GM19372 (cell line): ENCODE data around the gene TXNRD1.
"Not testable (repeated sequence)": the region's sequence is repeated elsewhere in the genome, so short reads cannot be mapped to it uniquely, and the experiment has no call there.

Experiments used
- ATAC-seq: cut with Tn5 transposase; IDR thresholded peaks from one replicate; pipeline ENCODE4 v1.9.1; 2021; ENCODE audit warnings: mild to moderate bottlenecking, low read depth, moderate library complexity; ENCODE audit not compliant: unreplicated experiment

TXNRD1 gene

GRCh38 chr12:104317538-104318210 is 102.1 kb downstream of the TXNRD1 start:
- ATAC-seq: no peak

- ATAC-seq: no peak
These were observed 103.4 kb downstream of the TXNRD1 start for GRCh38 chr12:104319028-104319427.

- no peak for ATAC-seq
These were observed 104.5 kb downstream of the TXNRD1 start for GRCh38 chr12:104319918-104320626.

GRCh38 chr12:104320627-104321024 is 105.0 kb downstream of the TXNRD1 start:
- no peak for ATAC-seq

- no peak for ATAC-seq
These were observed 106.4 kb downstream of the TXNRD1 start for GRCh38 chr12:104321949-104322348.

- ATAC-seq: not testable (repeated sequence)
These were observed 107.0 kb downstream of the TXNRD1 start for GRCh38 chr12:104322533-104322932.

GRCh38 chr12:104323899-104324298 is 108.3 kb downstream of the TXNRD1 start:
- ATAC-seq: no peak

GRCh38 chr12:104328278-104328677 is 112.7 kb downstream of the TXNRD1 start:
- not testable (repeated sequence) for ATAC-seq

- ATAC-seq: no peak
These were observed 113.2 kb downstream of the TXNRD1 start for GRCh38 chr12:104328790-104329189.

GRCh38 chr12:104329707-104330532 is 114.3 kb downstream of the TXNRD1 start:
- no peak for ATAC-seq

- ATAC-seq: no peak
These were observed 115.8 kb downstream of the TXNRD1 start for GRCh38 chr12:104331376-104331775.

GRCh38 chr12:104332273-104332672 is 116.7 kb downstream of the TXNRD1 start:
- ATAC-seq: not testable (repeated sequence)

GRCh38 chr12:104333692-104334255 is 118.2 kb downstream of the TXNRD1 start:
- no peak for ATAC-seq

- no peak for ATAC-seq
These were observed 119.0 kb downstream of the TXNRD1 start for GRCh38 chr12:104334581-104334980.

- no peak for ATAC-seq
These were observed 120.5 kb downstream of the TXNRD1 start for GRCh38 chr12:104336115-104336514.

- no peak for ATAC-seq
These were observed 121.5 kb downstream of the TXNRD1 start for GRCh38 chr12:104337030-104337558.

GRCh38 chr12:104339663-104340062 is 124.1 kb downstream of the TXNRD1 start:
- ATAC-seq: no peak

GRCh38 chr12:104340177-104340576 is 124.6 kb downstream of the TXNRD1 start:
- ATAC-seq: no peak

GRCh38 chr12:104340925-104341611 is 125.5 kb downstream of the TXNRD1 start:
- no peak for ATAC-seq

GRCh38 chr12:104342147-104342546 is 126.6 kb downstream of the TXNRD1 start:
- no peak for ATAC-seq
